Testis (tissue), 2 donors: Measurements from ENCODE around the gene SLC37A1.

Source experiments
- POLR2A ChIP-seq: fragments of 450-650 bp; IDR thresholded peaks from one replicate; pipeline ENCODE4 v1.6.1; 2017; ENCODE audit warnings: antibody characterized with exemption, mild to moderate bottlenecking, moderate library complexity
- TF ChIP-seq, protein P1 (sequence below), 3 experiments: fragments of 450-650 bp in 2 of 3; fragments of 200-600 bp in 1 of 3; sonication (generic) in 1 of 3; IDR thresholded peaks; one replicate each; pipeline ENCODE4 v1.5.1; 2016 to 2019; ENCODE audit warnings: antibody characterized with exemption in 3 of 3, mild to moderate bottlenecking in 2 of 3, moderate library complexity in 1 of 3

DNA sequence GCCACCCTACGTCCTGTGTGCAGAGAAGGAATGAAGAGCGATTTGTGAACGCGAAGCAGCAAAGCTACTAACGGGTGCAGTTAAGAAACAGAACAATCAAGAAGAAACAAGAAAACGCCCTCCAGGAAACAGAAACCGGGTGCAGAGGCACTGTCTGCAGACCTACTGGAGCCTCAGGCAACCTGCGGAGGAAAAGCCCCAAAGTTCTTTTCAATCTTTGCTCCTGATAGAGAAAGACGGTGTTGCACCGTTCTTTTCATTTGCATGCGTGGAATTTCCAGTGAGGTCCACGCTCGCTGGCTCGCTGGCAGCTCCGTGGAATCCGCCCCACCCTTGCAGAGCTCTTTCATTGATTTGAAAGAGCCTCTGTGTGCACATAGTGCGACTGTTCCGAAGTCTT is 102.8 kb downstream of the SLC37A1 start:
- TF ChIP-seq, protein P1, sequence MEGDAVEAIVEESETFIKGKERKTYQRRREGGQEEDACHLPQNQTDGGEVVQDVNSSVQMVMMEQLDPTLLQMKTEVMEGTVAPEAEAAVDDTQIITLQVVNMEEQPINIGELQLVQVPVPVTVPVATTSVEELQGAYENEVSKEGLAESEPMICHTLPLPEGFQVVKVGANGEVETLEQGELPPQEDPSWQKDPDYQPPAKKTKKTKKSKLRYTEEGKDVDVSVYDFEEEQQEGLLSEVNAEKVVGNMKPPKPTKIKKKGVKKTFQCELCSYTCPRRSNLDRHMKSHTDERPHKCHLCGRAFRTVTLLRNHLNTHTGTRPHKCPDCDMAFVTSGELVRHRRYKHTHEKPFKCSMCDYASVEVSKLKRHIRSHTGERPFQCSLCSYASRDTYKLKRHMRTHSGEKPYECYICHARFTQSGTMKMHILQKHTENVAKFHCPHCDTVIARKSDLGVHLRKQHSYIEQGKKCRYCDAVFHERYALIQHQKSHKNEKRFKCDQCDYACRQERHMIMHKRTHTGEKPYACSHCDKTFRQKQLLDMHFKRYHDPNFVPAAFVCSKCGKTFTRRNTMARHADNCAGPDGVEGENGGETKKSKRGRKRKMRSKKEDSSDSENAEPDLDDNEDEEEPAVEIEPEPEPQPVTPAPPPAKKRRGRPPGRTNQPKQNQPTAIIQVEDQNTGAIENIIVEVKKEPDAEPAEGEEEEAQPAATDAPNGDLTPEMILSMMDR (IDR thresholded peaks at IDR 0.05), result no peak
- TF ChIP-seq POLR2A, result no peak
